PFSK-1 (cell line): ENCODE results near the gene MAMLD1. TPM values are rescaled to one million over a fixed set of nuclear protein-coding genes. Genes with fewer than 3 reads are reported as not detected.

Source experiments
- FOXP2 ChIP-seq: optimal IDR thresholded peaks from 2 replicates; pipeline ENCODE3; 2011; ENCODE audit warnings: borderline replicate concordance, control low read depth, inconsistent platforms; ENCODE audit not compliant: insufficient read depth; ENCODE audit errors: extremely low read length, extremely low read depth
- POLR2AphosphoS5 ChIP-seq: IDR thresholded peaks from 2 replicates; pipeline ENCODE4 v1.6.1; 2012; ENCODE audit warnings: low read depth, mild to moderate bottlenecking, control low read depth, low read length, moderate library complexity
- SIN3A ChIP-seq: IDR thresholded peaks from 2 replicates; pipeline ENCODE4 v1.6.1; 2012; ENCODE audit warnings: mild to moderate bottlenecking, low read length, moderate library complexity, borderline replicate concordance; ENCODE audit not compliant: insufficient read depth
- TAF1 ChIP-seq: IDR thresholded peaks from 2 replicates; pipeline ENCODE4 v1.6.1; 2012; ENCODE audit warnings: low read length, control low read depth, borderline replicate concordance; ENCODE audit not compliant: insufficient read depth
- polyA plus RNA-seq: library from polyadenylated mRNA; unstranded; fragments of >200 nt; gene quantifications from one replicate; pipeline ENCODE4 v1.2.1, GENCODE V29; 2012; ENCODE audit warnings: low read depth, missing spikeins; ENCODE audit not compliant: insufficient read length
- TF ChIP-seq, protein P1 (sequence below), 2 experiments: IDR thresholded peaks; 2 replicates each; pipeline versions ENCODE4 v1.6.1 to v1.8.0; 2011 to 2012; ENCODE audit warnings: low read depth in 2 of 2, low read length in 2 of 2, control low read depth in 1 of 2, inconsistent platforms in 1 of 2, mild to moderate bottlenecking in 1 of 2, moderate library complexity in 1 of 2; ENCODE audit not compliant: insufficient read depth in 1 of 2

MAMLD1 gene, protein sequence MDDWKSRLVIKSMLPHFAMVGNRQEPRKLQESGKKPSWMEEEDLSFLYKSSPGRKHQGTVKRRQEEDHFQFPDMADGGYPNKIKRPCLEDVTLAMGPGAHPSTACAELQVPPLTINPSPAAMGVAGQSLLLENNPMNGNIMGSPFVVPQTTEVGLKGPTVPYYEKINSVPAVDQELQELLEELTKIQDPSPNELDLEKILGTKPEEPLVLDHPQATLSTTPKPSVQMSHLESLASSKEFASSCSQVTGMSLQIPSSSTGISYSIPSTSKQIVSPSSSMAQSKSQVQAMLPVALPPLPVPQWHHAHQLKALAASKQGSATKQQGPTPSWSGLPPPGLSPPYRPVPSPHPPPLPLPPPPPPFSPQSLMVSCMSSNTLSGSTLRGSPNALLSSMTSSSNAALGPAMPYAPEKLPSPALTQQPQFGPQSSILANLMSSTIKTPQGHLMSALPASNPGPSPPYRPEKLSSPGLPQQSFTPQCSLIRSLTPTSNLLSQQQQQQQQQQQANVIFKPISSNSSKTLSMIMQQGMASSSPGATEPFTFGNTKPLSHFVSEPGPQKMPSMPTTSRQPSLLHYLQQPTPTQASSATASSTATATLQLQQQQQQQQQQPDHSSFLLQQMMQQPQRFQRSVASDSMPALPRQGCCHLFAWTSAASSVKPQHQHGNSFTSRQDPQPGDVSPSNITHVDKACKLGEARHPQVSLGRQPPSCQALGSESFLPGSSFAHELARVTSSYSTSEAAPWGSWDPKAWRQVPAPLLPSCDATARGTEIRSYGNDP
- 94.8 TPM for polyA plus RNA-seq

DNA sequence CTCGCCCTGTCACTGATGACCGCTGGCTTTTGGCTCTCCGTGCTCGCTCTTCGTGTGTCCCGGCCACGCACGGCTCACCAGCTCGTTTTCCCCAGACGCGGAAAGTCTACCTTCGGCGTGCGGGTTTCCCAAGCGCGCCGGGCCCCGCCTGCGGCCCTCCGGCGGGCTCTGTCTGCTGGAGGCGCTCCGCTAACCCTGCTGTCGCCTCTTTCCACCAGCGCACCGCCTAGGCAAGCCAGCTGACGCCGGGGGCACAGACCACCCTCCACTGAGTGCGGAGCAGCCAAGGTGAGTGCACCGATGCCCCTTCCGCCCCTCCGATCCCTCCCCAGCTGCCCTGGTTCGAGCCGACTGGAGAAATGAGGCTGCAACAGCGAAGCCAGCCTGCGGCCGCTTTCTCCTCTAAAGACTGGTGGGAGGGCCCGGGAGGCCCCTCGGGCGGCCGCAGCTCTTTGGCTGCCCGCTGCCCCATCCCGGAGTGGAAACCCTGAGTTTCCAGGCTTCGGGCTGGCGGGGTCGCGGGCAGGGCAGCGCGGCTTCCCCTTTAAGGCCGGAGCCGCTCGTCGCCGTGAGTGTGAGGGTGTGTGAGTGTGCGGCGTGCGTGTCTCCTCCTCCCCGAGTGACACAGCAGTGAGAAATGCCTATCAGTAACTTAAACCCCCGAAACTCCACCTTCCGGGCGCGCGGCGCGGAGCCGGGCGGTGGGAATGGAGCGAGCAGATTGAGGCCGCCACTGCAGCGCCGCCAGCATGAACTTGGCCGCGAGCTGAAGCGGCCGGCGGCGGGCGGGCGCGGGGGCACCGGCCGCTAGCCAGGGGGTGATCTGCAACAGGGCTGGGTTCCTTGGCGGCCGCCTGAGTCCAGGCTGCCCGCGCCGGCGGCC is at the start of gene MAMLD1:
TSS of gene MAMLD1 (plus strand) at position 719 of the 883 bp plus-strand sequence. CDS start 82,200 bp downstream, outside the sequence.
- TF ChIP-seq POLR2AphosphoS5 (peak; percentile 25; the same call in 1 of the 2 replicates), SIN3A (no peak)

DNA sequence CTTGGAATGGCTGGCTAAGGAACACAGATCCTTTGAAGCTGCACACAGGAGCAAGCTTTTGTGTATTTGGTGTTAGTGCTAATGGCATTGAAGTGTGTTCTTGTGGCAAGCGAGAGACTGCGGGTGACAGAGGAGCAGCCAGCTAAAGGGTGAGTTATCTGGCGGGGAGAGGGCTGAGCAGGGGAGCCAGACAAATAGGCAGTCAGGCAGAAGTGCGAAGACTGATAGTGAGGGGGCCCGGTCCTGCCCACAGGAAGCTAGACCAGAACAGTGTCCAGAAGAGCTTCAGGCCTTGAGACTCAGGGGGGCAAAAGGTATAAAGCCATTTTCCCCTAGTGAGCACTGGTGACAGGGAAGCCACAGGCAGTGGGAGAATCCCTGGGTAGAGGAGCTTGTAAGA is 49.6 kb upstream of the MAMLD1 start:
- TF ChIP-seq SIN3A (no peak), POLR2AphosphoS5 (no peak), FOXP2 (no peak), TAF1 (no peak)
- TF ChIP-seq, protein P1, sequence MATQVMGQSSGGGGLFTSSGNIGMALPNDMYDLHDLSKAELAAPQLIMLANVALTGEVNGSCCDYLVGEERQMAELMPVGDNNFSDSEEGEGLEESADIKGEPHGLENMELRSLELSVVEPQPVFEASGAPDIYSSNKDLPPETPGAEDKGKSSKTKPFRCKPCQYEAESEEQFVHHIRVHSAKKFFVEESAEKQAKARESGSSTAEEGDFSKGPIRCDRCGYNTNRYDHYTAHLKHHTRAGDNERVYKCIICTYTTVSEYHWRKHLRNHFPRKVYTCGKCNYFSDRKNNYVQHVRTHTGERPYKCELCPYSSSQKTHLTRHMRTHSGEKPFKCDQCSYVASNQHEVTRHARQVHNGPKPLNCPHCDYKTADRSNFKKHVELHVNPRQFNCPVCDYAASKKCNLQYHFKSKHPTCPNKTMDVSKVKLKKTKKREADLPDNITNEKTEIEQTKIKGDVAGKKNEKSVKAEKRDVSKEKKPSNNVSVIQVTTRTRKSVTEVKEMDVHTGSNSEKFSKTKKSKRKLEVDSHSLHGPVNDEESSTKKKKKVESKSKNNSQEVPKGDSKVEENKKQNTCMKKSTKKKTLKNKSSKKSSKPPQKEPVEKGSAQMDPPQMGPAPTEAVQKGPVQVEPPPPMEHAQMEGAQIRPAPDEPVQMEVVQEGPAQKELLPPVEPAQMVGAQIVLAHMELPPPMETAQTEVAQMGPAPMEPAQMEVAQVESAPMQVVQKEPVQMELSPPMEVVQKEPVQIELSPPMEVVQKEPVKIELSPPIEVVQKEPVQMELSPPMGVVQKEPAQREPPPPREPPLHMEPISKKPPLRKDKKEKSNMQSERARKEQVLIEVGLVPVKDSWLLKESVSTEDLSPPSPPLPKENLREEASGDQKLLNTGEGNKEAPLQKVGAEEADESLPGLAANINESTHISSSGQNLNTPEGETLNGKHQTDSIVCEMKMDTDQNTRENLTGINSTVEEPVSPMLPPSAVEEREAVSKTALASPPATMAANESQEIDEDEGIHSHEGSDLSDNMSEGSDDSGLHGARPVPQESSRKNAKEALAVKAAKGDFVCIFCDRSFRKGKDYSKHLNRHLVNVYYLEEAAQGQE (IDR thresholded peaks at IDR 0.05; ENCODE audit: insufficient read depth in 1 of 2, low read depth in 2 of 2, low read length in 2 of 2), result no peak

DNA sequence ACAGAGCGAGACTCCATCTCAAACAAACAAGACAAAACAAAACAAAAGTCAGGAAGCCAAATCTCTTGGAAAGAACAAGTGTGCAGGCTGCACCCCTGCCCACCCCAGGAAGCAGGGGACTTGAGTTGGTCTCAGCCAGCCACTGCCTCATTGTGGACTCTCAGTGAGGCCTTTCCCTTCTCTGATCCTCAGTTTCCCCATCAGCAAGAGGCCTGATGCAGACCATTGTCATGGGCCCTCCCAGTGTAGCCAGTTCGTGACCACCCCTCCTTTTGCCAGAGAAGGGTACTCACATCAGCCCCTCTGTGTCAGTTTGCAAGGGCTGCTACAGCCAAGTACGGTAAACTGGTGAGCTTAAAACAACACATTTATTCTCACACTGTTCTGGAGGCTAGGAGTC is 48.9 kb upstream of the MAMLD1 start:
- TF ChIP-seq FOXP2 (no peak), TAF1 (no peak), POLR2AphosphoS5 (no peak)
- TF ChIP-seq, protein P1 (IDR thresholded peaks at IDR 0.05; ENCODE audit: insufficient read depth in 1 of 2, low read depth in 2 of 2, low read length in 2 of 2), result no peak

DNA sequence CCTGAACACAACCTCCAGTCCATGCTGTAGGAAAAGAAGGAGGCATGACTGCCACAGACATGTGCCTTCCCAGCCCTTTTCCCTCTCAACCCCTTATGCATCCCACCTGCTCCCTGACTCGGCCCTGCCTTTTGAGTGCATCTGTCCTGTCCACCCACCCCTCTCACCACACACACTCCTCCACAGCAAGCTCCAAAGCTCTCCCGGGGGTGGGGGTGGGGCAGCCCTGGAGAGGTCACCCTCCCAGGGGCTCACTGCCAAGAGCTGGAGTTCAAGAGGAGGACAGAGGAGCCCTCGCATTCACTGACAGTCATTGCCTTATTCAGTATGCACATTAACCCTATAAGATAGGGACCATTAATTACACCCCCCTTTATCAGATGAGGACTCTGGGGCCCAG is 46.6 kb upstream of the MAMLD1 start:
- TF ChIP-seq, protein P1 (IDR thresholded peaks at IDR 0.05; ENCODE audit: insufficient read depth in 1 of 2, low read depth in 2 of 2, low read length in 2 of 2), result no peak
- TF ChIP-seq POLR2AphosphoS5 (no peak), SIN3A (no peak), TAF1 (no peak)

DNA sequence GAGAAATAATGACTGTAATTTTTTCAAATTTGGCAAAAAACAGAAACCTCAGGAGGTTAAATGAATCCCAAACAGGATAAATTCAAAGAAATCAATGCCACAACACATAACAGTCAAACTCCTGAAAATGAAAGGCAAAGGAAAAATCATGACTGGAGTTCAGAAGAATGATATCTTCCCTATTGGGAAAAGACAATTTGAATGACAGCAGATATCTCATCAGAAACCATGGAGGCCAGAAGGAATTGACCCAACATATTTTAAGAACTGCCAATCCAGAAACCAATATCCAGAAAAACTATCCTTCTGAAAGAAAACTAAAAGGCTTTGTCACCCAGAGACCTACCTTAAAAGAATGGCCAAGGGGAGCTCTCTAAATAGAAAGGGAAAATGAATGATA is 40.1 kb upstream of the MAMLD1 start:
- TF ChIP-seq, protein P1 (IDR thresholded peaks at IDR 0.05; ENCODE audit: insufficient read depth in 1 of 2, low read depth in 2 of 2, low read length in 2 of 2), result no peak
- TF ChIP-seq FOXP2 (no peak), SIN3A (no peak), POLR2AphosphoS5 (no peak), TAF1 (no peak)
